Prostate gland (tissue), 2 donors: ENCODE results near the gene CAPN13. TPM values are rescaled to one million over a fixed set of nuclear protein-coding genes. Genes with fewer than 3 reads are reported as not detected.
"Not testable (repeated sequence)": the region's sequence is repeated elsewhere in the genome, so short reads cannot be mapped to it uniquely, and the experiment has no call there.

ENCODE experiments used
- DNase-seq: peaks from one replicate; pipeline ENCODE4 v3.0.0-alpha.2; 2019; ENCODE audit warnings: low spot score
- H3K27ac ChIP-seq, 2 donors: fragments of 200-600 bp; sonication (generic); 2 replicates each; pipeline ENCODE4 v1.5.1; 2017 to 2019
- H3K27me3 ChIP-seq: fragments of 200-600 bp; sonication (generic); replicated peaks from 2 replicates; pipeline ENCODE4 v1.5.1; 2019; ENCODE audit not compliant: insufficient read depth
- H3K36me3 ChIP-seq, 2 donors: fragments of 200-600 bp; sonication (generic); 1 replicate in 1 of 2; 2 replicates in 1 of 2; pipeline versions ENCODE4 v1.5.1 to v1.8.1; 2017 to 2019
- H3K4me1 ChIP-seq: fragments of 200-600 bp; sonication (generic); replicated peaks from 2 replicates; pipeline ENCODE4 v1.5.1; 2019
- H3K4me3 ChIP-seq, 2 donors: fragments of 200-600 bp; sonication (generic); 2 replicates each; pipeline ENCODE4 v1.5.1; 2017 to 2019
- H3K9me3 ChIP-seq: fragments of 200-600 bp; sonication (generic); 2 replicates; pipeline ENCODE4 v1.5.1; 2017
- CTCF ChIP-seq, 4 experiments: fragments of 200-600 bp in 2 of 4; fragments of 450-650 bp in 2 of 4; sonication (generic) in 2 of 4; IDR thresholded peaks; 1 replicate in 3 of 4; 2 replicates in 1 of 4; pipeline ENCODE4 v1.5.1; 2016 to 2019; ENCODE audit warnings: antibody characterized with exemption in 4 of 4, mild to moderate bottlenecking in 2 of 4, moderate library complexity in 2 of 4
- POLR2A ChIP-seq: fragments of 450-650 bp; IDR thresholded peaks from one replicate; pipeline ENCODE4 v1.6.1; 2016; ENCODE audit warnings: antibody characterized with exemption, mild to moderate bottlenecking
- POLR2AphosphoS5 ChIP-seq: sonication (generic); formaldehyde crosslinking; IDR thresholded peaks from one replicate; pipeline ENCODE4 v1.6.1; 2017; ENCODE audit warnings: antibody characterized with exemption
- WGBS: methylation state at CpG from one replicate; pipeline ENCODE4 v1.1.5; 2018; 5-methylcytosine and 5-hydroxymethylcytosine counted together
- intact Hi-C: fragments of 100-400 bp; cut with DNase I; formaldehyde crosslinking; loops from one replicate; pipeline ENCODE4 v1.14.2; 2022
- total RNA-seq, 2 donors: library from RNA; depleted of rRNA; stranded (reverse); fragments of >200 nt; gene quantifications; one replicate each; pipeline ENCODE4 v1.1.0, GENCODE V29; 2016

Gene CAPN13
- total RNA-seq, 2 donors from 2014 or later = 2.0 to 5.7 TPM

DNA sequence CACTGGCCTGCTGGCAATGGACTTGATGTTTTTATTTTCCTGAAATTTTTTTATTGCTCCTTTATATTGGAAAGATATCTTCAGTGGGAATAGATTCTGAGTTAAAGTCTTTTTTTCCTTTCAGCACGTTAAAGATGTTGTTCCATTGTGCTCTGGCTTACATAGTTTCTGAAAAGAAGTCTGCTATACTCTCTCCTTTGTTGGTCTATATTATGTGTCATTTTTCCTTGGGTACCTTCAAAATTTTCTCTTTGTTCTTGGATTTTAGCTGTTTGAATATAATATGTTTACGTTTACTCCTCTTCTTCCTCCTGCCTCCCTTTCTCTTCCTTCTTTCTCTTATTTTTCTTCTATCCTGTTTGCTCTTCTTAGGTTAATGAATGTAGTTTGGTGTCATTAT, 105.5 kb downstream of the CAPN13 start:
- WGBS = 69% methylated on average over 2 of the region's 2 CpGs
- no peaks in the 10 kb centered on the region for H3K36me3 ChIP-seq
- intact Hi-C loops = loop anchor here (10.0 kb wide), 2 partner anchors 257 to 287 kb away; partner anchors contain the start of gene LCLAT1
- no peaks in the 10 kb centered on the region for H3K4me1 ChIP-seq
- TF ChIP-seq POLR2A (no peak), POLR2AphosphoS5 (no peak), CTCF (IDR thresholded peaks at IDR 0.05) (no peak)
- H3K9me3 ChIP-seq = no peaks in the 10 kb centered on the region
- H3K4me3 ChIP-seq = no peak overlapping the region
- no peak for DNase-seq
- H3K27me3 ChIP-seq = no peaks in the 10 kb centered on the region
- no peak overlapping the region for H3K27ac ChIP-seq

GRCh38 chr2:30697242-30698103, 109.8 kb downstream of the CAPN13 start:
- H3K4me1 ChIP-seq, H3K27ac ChIP-seq, H3K36me3 ChIP-seq, H3K9me3 ChIP-seq, H3K27me3 ChIP-seq, intact Hi-C loops, H3K4me3 ChIP-seq, DNase-seq: not testable (repeated sequence)
- WGBS = 90% methylated on average over 18 of the region's 18 CpGs

DNA sequence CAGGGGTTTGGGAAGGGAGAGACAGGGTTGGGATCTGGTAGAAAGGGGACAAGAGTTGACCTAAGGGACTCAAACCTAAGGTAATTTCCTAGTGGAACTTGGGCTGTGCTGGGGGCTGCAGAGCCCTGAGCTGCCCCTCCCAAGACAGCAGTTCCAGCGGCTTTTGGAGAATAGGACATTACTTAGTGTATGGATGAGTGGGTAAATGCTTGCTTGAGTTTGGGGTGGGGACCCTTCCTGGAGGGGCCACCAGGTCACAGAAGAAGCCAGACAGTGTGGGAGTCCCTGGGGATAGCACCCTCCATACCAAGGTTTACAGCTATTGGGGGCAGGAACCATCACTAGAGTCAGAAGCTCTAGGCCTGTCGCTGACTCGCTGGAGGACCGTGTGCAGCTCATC, 111.5 kb downstream of the CAPN13 start:
- Histone ChIP-seq H3K9me3 (no peaks in the 10 kb centered on the region), H3K4me1 (no peaks in the 10 kb centered on the region), H3K27ac (no peak overlapping the region), H3K27me3 (no peaks in the 10 kb centered on the region), H3K4me3 (no peak overlapping the region), H3K36me3 (no peaks in the 10 kb centered on the region)
- DNase-seq = no peak
- intact Hi-C loops = no loop called here
- WGBS = 87% methylated on average over 4 of the region's 4 CpGs
- TF ChIP-seq POLR2A = no peak
- TF ChIP-seq CTCF (IDR thresholded peaks at IDR 0.05) = no peak
- TF ChIP-seq POLR2AphosphoS5 = no peak

DNA sequence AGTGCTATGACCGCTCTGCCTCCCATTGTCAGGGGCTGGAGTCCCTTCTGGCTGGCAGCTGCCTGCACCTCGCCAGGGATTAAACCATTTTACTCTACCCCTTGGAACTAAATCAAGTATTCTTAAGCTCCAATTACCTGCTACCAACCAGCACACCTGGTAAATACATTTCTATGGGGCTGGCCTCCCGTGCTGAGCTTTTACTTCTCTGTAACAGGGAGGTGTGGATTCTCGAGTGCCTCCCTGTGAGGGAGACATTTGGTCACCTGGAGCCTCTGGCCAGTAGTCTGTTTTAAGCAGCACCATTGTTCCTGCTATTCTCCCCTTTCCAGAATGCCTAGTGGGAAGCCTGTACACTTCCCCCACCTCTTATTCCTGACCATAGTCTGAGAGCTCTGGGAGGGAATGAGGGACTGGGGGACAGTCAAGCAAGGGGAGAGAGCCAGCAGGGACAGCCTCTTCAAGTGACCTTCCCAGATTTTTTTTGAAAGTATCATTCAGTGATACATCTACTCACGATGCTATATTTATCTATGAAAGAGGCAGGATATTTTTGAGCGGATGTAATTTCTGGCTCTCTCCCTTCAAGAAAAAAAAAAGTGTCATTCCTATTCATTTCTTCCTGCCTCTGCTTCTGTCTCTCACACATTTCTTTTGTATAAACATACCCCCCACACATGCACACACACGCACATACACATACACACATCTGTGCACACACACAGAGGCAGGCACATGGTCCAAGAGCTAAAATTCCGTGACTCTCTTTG, 112.8 kb downstream of the CAPN13 start:
- H3K9me3 ChIP-seq = no peaks in the 10 kb centered on the region
- H3K27ac ChIP-seq = no peak overlapping the region
- no peaks in the 10 kb centered on the region for H3K36me3 ChIP-seq
- no peak overlapping the region for H3K4me3 ChIP-seq
- H3K27me3 ChIP-seq = no peaks in the 10 kb centered on the region
- DNase-seq = no peak
- 60% methylated on average over 8 of the region's 8 CpGs for WGBS
- intact Hi-C loops = no loop called here
- TF ChIP-seq CTCF (IDR thresholded peaks at IDR 0.05) (no peak), POLR2AphosphoS5 (no peak), POLR2A (no peak)
- no peaks in the 10 kb centered on the region for H3K4me1 ChIP-seq

- DNase-seq = no peak
- 83% methylated on average over 4 of the region's 4 CpGs for WGBS
- intact Hi-C loops = no loop called here
- TF ChIP-seq POLR2A (no peak), CTCF (IDR thresholded peaks at IDR 0.05) (no peak), POLR2AphosphoS5 (no peak)
- H3K4me3 ChIP-seq = no peak overlapping the region
- H3K27ac ChIP-seq = no peak overlapping the region
- no peaks in the 10 kb centered on the region for H3K27me3 ChIP-seq
- H3K4me1 ChIP-seq = no peaks in the 10 kb centered on the region
- no peaks in the 10 kb centered on the region for H3K9me3 ChIP-seq
- no peaks in the 10 kb centered on the region for H3K36me3 ChIP-seq
These were observed 113.4 kb downstream of the CAPN13 start for GRCh38 chr2:30693821-30694281.
